ENCODE results near the gene STEAP2.

DNA sequence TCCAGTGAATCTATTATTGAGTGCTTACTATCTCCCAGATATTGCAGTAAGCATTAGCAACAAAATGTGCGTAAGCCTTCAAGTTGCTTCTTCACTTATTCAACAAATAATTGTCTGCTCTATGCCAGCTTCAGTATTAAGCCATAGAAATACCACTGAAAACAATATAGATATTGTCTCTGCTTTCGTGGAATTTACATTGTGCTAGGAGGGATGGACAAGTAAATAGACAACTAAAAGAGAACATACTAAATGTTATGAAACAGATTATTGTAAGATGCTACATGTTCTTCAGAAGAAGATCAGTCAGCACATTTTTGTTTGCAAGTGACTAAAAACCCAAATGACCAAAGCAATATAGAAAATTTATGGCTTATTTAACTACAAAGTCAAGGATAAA is 60.7 kb downstream of the STEAP2 start:
- no peak for TF ChIP-seq POLR2AphosphoS5 (IDR thresholded peaks at IDR 0.05)
- TF ChIP-seq, protein P1, sequence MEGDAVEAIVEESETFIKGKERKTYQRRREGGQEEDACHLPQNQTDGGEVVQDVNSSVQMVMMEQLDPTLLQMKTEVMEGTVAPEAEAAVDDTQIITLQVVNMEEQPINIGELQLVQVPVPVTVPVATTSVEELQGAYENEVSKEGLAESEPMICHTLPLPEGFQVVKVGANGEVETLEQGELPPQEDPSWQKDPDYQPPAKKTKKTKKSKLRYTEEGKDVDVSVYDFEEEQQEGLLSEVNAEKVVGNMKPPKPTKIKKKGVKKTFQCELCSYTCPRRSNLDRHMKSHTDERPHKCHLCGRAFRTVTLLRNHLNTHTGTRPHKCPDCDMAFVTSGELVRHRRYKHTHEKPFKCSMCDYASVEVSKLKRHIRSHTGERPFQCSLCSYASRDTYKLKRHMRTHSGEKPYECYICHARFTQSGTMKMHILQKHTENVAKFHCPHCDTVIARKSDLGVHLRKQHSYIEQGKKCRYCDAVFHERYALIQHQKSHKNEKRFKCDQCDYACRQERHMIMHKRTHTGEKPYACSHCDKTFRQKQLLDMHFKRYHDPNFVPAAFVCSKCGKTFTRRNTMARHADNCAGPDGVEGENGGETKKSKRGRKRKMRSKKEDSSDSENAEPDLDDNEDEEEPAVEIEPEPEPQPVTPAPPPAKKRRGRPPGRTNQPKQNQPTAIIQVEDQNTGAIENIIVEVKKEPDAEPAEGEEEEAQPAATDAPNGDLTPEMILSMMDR (IDR thresholded peaks at IDR 0.05): no peak

Measured in suprapubic skin (tissue), 3 donors.